ENCODE data around the gene S1PR4. TPM values are rescaled to one million over a fixed set of nuclear protein-coding genes. Genes with fewer than 3 reads are reported as not detected.

S1PR4 gene
- total and polyA plus RNA-seq, 9 of the 15 experiments (the other 6 are each of a cell fraction or from before 2014, with no cell fraction given), result 0.27 TPM; not detected in 8

- H3K4me3 ChIP-seq, result no peak overlapping the region
- no peaks in the 10 kb centered on the region for H3K79me2 ChIP-seq (ENCODE audit: control insufficient read depth, insufficient read depth, low read length)
- peak overlapping the region; percentile 27 to 87; a peak in 3 of 4 replicates for H3K9ac ChIP-seq (ENCODE audit: insufficient read depth in 1 of 2, low read depth in 2 of 2, low read length in 2 of 2)
- DNase-seq (ENCODE audit: extremely low read depth in 1 of 4, low spot score in 3 of 4), result peak; percentile 77 to 85 (median 80)
- H3K9me3 ChIP-seq (replicated peaks; ENCODE audit: control insufficient read depth, insufficient read depth, low read depth, low read length), result no peaks in the 10 kb centered on the region
- H3K27me3 ChIP-seq (ENCODE audit: control insufficient read depth in 2 of 2, insufficient read depth in 2 of 2, low read length in 2 of 2), result no peaks in the 10 kb centered on the region
- no peaks in the 10 kb centered on the region for H3K9me1 ChIP-seq (ENCODE audit: control insufficient read depth, insufficient read depth, low read length)
- BruUV-seq (replicated peaks), result no TSS peak
- FAIRE-seq, result peak; percentile 97
- H3K27ac ChIP-seq (ENCODE audit: extremely low read depth, low read depth, low read length), result peak overlapping the region; percentile 79
- in situ Hi-C loops (cut with MboI), result no loop called here
- H3K36me3 ChIP-seq (ENCODE audit: control insufficient read depth, insufficient read depth, low read length), result no peaks in the 10 kb centered on the region
- H3K4me2 ChIP-seq (ENCODE audit: insufficient read depth, low read length), result peak overlapping the region; percentile 55
- ATAC-seq, result peak; percentile 97
- H4K20me1 ChIP-seq (replicated peaks; ENCODE audit: control insufficient read depth, insufficient read depth, low read length), result no peaks in the 10 kb centered on the region
- intact Hi-C loops (cut with micrococcal nuclease), result no loop called here
- CTCF ChIA-PET (ENCODE audit: low intra/inter-chr PET ratio), result no interaction called here
- POLR2A ChIA-PET, result interaction anchor here (0.6 to 1.4 kb wide), 3 partner anchors 8 to 119 kb away, joined by 3 read pairs; partner anchors contain the start of gene NCLN
- H3K4me1 ChIP-seq (replicated peaks in 1 of 2; ENCODE audit: control insufficient read depth in 2 of 2, insufficient read depth in 2 of 2, low read length in 2 of 2), result peaks cover 10 to 44% of the 10 kb centered on the region in 2 experiments; a peak in 4 of 5 replicates
- peak overlapping the region; percentile 90 for H2AFZ ChIP-seq (ENCODE audit: low read depth, low read length)
- 43% methylated on average over 9 of the region's 11 CpGs for WGBS (ENCODE audit: insufficient coverage, low coverage, missing lambda C conversion rate)
- no peak for TF ChIP-seq ZNF76 (CRISPR knock-in tag; IDR thresholded peaks at IDR 0.05; ENCODE audit: borderline replicate concordance)
- TF ChIP-seq PHF8 (IDR thresholded peaks at IDR 0.05; ENCODE audit: borderline replicate concordance, low read length), result peak; percentile 32; the same call in 1 of the 2 replicates
- no peak for TF ChIP-seq TARDBP (IDR thresholded peaks at IDR 0.05)
- TF ChIP-seq ZFP36 (IDR thresholded peaks at IDR 0.05; ENCODE audit: low read depth, low read length, partially characterized antibody), result peak; percentile 79
- peak; percentile 16 to 24; a peak in 1 of 4 replicates for TF ChIP-seq NRF1 (conservative IDR thresholded peaks at IDR 0.05 in 1 of 2, IDR thresholded peaks at IDR 0.05 in 1 of 2)
- TF ChIP-seq CC2D1A (IDR thresholded peaks at IDR 0.05), result no peak
- TF ChIP-seq DPF2 (IDR thresholded peaks at IDR 0.05), result peak; percentile 81
- TF ChIP-seq ZKSCAN8 (CRISPR knock-in tag; IDR thresholded peaks at IDR 0.05), result no peak
- peak; percentile 52; the same call in 1 of the 2 replicates for TF ChIP-seq ZBTB2 (IDR thresholded peaks at IDR 0.05)
- TF ChIP-seq, protein P1, sequence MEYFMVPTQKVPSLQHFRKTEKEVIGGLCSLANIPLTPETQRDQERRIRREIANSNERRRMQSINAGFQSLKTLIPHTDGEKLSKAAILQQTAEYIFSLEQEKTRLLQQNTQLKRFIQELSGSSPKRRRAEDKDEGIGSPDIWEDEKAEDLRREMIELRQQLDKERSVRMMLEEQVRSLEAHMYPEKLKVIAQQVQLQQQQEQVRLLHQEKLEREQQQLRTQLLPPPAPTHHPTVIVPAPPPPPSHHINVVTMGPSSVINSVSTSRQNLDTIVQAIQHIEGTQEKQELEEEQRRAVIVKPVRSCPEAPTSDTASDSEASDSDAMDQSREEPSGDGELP (CRISPR knock-in tag; IDR thresholded peaks at IDR 0.05; ENCODE audit: borderline replicate concordance), result peak; percentile 30; the same call in 1 of the 2 replicates
- peak; percentile 86 for TF ChIP-seq FOSL1 (tag; conservative IDR thresholded peaks at IDR 0.05)
- TF ChIP-seq MAZ (CRISPR knock-in tag; conservative IDR thresholded peaks at IDR 0.05 in 1 of 2, IDR thresholded peaks at IDR 0.05 in 1 of 2), result peak in 1 of 2 experiments; percentile 18; a peak in 1 of 4 replicates
- no peak for TF ChIP-seq ZNF77 (CRISPR knock-in tag; IDR thresholded peaks at IDR 0.05)
- peak; percentile 79; the same call in 1 of the 2 replicates for TF ChIP-seq ZNF592 (IDR thresholded peaks at IDR 0.05)
- TF ChIP-seq CREM (IDR thresholded peaks at IDR 0.05; ENCODE audit: low read depth), result peak; percentile 68
Measured at GRCh38 chr19:3176715-3177501, 1.7 kb upstream of the S1PR4 start.

Measured in K562 (cell line).